Ramos (cell line): ENCODE data around the gene SBDS.

Source experiments
- in situ Hi-C: fragments of 300-500 bp; cut with MboI; formaldehyde crosslinking; loops from one replicate; pipeline ENCODE4 v1.14.3; 2022; ENCODE audit warnings: low sequenced_read_pairs; ENCODE audit not compliant: unreplicated experiment

Gene SBDS

DNA sequence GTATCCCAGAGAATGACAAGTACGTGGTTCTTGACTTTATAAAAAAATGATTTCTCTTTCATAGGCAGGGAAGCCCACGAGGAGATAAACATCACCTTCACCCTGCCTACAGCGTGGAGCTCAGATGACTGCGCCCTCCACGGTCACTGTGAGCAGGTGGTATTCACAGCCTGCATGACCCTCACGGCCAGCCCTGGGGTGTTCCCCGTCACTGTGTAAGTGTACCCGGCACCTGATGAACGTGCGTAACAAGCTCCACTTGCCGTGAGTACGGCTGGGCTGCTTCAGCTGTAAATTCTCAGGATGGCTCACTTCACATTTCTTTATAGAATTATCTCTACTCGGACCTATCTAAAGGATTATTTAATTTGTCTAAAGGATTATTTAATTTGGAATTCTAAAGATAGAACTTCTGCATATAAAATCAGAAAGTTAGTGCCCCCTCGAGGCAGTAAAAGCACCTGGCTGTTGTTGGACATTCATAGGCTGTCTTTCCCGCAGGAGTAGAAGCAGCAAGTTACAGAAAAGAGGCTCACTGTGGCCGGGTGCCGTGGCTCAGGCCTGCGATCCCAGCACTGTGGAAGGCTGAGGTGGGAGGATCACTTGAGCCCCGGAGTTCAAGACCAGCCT is 46.8 kb downstream of the SBDS start:
- in situ Hi-C loops: no loop called here

- in situ Hi-C loops: no loop called here
These were observed 48.8 kb downstream of the SBDS start for GRCh38 chr7:66946545-66946944.

DNA sequence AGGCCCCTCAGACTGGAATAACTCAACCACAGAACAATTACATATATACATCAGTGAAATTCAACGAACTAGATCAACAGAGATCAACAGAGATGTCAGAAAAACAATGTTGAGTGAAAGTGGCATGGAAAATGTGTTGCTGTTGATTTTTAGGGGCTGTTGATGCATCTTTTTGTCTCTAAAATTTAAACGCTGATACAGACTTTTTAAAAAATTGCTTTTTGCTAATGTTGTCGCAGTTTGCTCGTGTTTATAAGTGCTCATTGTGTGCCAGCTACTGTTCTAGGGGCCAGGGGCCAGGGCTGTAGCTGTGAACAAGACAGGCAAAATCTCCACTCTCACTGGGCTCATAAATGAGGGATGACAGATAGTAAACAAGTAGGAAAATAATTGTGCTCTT is 56.1 kb downstream of the SBDS start:
- in situ Hi-C loops: no loop called here

- in situ Hi-C loops: no loop called here
These were observed 57.4 kb downstream of the SBDS start for GRCh38 chr7:66937940-66938339.
